Lower leg skin (tissue), 3 donors: Measurements from ENCODE around the gene PLAAT3.

ENCODE experiments used
- CTCF ChIP-seq, 3 donors: fragments of 450-650 bp; IDR thresholded peaks; one replicate each; pipeline ENCODE4 v1.5.1; 2016; ENCODE audit warnings: antibody characterized with exemption in 3 of 3, mild to moderate bottlenecking in 3 of 3, moderate library complexity in 2 of 3
- POLR2A ChIP-seq, 2 donors: fragments of 450-650 bp; IDR thresholded peaks; one replicate each; pipeline ENCODE4 v1.6.1; 2016 to 2017; ENCODE audit warnings: antibody characterized with exemption in 2 of 2, mild to moderate bottlenecking in 1 of 2, moderate library complexity in 1 of 2

GRCh38 chr11:63592975-63593395 is 21.2 kb downstream of the PLAAT3 start:
- no peak for TF ChIP-seq CTCF (IDR thresholded peaks at IDR 0.05)
- no peak for TF ChIP-seq POLR2A (IDR thresholded peaks at IDR 0.05)
